Measurements from ENCODE around the gene C6orf62.

DNA sequence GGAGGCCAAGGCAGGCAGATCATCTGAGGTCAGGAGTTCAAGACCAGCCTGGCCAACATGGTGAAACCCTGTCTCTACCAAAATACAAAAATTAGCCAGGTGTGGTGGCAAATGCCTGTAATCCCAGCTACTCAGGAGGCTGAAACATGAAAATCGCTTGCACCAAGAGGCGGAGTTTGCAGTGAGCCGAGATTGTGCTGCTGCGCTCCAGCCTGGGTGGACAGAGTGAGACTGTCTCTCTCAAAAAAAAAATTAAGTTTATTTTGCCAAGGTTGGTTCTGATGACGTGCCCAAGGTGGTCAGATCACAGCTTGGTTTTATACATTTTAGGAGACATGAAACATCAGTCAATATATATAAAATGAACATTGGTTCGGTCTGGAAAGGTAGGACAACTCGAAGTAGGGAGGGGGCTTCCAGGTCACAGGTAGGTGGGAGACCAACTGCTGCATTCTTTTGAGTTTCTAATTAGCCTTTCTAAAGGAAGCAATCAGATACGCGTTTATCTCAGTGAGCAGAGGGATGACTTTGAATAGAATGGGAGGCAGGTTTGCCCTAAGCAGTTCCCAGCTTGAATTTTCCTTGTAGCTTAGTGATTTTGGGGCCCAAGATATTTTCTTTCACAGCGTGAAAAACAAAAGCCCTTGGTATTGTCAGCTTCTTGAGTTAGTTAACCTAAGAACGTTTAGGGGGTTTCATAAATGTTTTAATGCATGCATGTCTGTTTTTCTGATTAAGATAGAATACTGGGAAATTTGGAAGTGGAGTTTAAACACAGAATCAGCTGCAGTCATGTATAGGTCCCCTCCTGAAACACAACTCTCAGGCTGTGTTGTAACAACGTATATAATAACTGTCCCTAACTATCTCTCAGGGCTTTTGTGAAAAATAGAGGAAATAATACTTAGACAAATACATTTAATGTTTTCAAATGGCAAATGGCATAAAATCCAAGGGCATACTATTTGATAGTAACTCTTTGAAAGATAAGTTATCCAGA is 35.4 kb downstream of the C6orf62 start:
- TF ChIP-seq, protein P1, sequence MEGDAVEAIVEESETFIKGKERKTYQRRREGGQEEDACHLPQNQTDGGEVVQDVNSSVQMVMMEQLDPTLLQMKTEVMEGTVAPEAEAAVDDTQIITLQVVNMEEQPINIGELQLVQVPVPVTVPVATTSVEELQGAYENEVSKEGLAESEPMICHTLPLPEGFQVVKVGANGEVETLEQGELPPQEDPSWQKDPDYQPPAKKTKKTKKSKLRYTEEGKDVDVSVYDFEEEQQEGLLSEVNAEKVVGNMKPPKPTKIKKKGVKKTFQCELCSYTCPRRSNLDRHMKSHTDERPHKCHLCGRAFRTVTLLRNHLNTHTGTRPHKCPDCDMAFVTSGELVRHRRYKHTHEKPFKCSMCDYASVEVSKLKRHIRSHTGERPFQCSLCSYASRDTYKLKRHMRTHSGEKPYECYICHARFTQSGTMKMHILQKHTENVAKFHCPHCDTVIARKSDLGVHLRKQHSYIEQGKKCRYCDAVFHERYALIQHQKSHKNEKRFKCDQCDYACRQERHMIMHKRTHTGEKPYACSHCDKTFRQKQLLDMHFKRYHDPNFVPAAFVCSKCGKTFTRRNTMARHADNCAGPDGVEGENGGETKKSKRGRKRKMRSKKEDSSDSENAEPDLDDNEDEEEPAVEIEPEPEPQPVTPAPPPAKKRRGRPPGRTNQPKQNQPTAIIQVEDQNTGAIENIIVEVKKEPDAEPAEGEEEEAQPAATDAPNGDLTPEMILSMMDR (IDR thresholded peaks at IDR 0.05), result no peak
- no peak for TF ChIP-seq POLR2A (IDR thresholded peaks at IDR 0.05)

All from testis (tissue), 2 donors.